Stimulated activated CD8-positive, alpha-beta memory T cell treated with anti-CD3 and anti-CD28 coated beads, Interleukin-2, amount 100 ng/mL, for 48 hours (primary cell): ENCODE data around the gene CDK4.
"Not testable (repeated sequence)": the region's sequence is repeated elsewhere in the genome, so short reads cannot be mapped to it uniquely, and the experiment has no call there.

ENCODE experiments used
- DNase-seq, 2 donors: peaks; one replicate each; pipeline ENCODE4 v3.0.0-alpha.2; 2020; ENCODE audit warnings: low read depth in 2 of 2

CDK4 gene

GRCh38 chr12:57751788-57752667, at the start of gene CDK4:
Gene CDK4, minus strand, starts transcription at chr12:57752310. Its CDS starts 593 bp downstream, at chr12:57751717.
- DNase-seq: peak; percentile 97 to 98

- no peak for DNase-seq
Measured at GRCh38 chr12:57800965-57801364, 48.9 kb upstream of the CDK4 start.

- no peak for DNase-seq
Measured at GRCh38 chr12:57797933-57798332, 45.8 kb upstream of the CDK4 start.

- DNase-seq: no peak
Measured at GRCh38 chr12:57796996-57797395, 44.9 kb upstream of the CDK4 start.

GRCh38 chr12:57795354-57795753, 43.2 kb upstream of the CDK4 start:
- DNase-seq: no peak

GRCh38 chr12:57793920-57794319, 41.8 kb upstream of the CDK4 start:
- DNase-seq: no peak

- DNase-seq: no peak
Measured at GRCh38 chr12:57783861-57784260, 31.8 kb upstream of the CDK4 start.

- DNase-seq: no peak
Measured at GRCh38 chr12:57783466-57783801, 31.3 kb upstream of the CDK4 start.

GRCh38 chr12:57782608-57783465, 30.7 kb upstream of the CDK4 start, which contains the start of gene TSFM:
Gene TSFM, plus strand, starts transcription at chr12:57782787. Its CDS starts 15 bp downstream, at chr12:57782802.
- peak; percentile 96 for DNase-seq

GRCh38 chr12:57782243-57782607, 30.1 kb upstream of the CDK4 start:
- DNase-seq: no peak

- DNase-seq: no peak
Measured at GRCh38 chr12:57781801-57782200, 29.7 kb upstream of the CDK4 start.

- DNase-seq: no peak
Measured at GRCh38 chr12:57781244-57781643, 29.1 kb upstream of the CDK4 start.

GRCh38 chr12:57780284-57780897, 28.3 kb upstream of the CDK4 start:
- no peak for DNase-seq

- no peak for DNase-seq
Measured at GRCh38 chr12:57779736-57780135, 27.6 kb upstream of the CDK4 start.

- DNase-seq: no peak
Measured at GRCh38 chr12:57777911-57778310, 25.8 kb upstream of the CDK4 start.

GRCh38 chr12:57777367-57777766, 25.3 kb upstream of the CDK4 start:
- no peak for DNase-seq

- no peak for DNase-seq
Measured at GRCh38 chr12:57776247-57776587, 24.1 kb upstream of the CDK4 start.

GRCh38 chr12:57775563-57776246, 23.6 kb upstream of the CDK4 start:
- no peak for DNase-seq

- no peak for DNase-seq
Measured at GRCh38 chr12:57775044-57775443, 22.9 kb upstream of the CDK4 start.

GRCh38 chr12:57774634-57775033, 22.5 kb upstream of the CDK4 start:
- not testable (repeated sequence) for DNase-seq

GRCh38 chr12:57772429-57773322, 20.6 kb upstream of the CDK4 start, which contains the start of gene EEF1AKMT3:
Gene EEF1AKMT3, plus strand, starts transcription at chr12:57772614. Its CDS starts 111 bp downstream, at chr12:57772725.
- no peak for DNase-seq
